Measurements from ENCODE around the gene CST9.

DNA sequence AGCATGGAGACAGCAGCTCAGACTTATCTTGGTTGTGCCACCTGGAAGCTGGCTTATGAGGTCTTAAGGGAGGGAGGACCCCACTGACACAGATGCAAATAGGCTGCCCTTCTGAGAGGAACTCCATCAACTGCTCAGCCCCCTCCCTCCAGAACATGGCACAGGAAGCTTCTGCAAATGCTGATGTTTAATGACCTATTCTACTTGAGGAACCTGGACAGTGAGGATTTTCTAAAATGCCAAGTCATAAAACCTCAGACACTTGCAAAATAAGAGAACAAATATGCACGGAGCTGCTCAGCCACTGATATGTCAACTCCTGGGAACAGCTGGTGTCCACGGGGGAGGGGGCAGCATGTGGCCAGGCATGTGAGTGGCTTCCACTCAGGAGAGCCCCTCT is 3.5 kb downstream of the CST9 start:
- TF ChIP-seq, protein P1, sequence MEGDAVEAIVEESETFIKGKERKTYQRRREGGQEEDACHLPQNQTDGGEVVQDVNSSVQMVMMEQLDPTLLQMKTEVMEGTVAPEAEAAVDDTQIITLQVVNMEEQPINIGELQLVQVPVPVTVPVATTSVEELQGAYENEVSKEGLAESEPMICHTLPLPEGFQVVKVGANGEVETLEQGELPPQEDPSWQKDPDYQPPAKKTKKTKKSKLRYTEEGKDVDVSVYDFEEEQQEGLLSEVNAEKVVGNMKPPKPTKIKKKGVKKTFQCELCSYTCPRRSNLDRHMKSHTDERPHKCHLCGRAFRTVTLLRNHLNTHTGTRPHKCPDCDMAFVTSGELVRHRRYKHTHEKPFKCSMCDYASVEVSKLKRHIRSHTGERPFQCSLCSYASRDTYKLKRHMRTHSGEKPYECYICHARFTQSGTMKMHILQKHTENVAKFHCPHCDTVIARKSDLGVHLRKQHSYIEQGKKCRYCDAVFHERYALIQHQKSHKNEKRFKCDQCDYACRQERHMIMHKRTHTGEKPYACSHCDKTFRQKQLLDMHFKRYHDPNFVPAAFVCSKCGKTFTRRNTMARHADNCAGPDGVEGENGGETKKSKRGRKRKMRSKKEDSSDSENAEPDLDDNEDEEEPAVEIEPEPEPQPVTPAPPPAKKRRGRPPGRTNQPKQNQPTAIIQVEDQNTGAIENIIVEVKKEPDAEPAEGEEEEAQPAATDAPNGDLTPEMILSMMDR (IDR thresholded peaks at IDR 0.05): no peak
- no peak for TF ChIP-seq POLR2A (IDR thresholded peaks at IDR 0.05)

Data from ovary (tissue), 3 donors.